ENCODE data around the gene ERICH3. TPM values are rescaled to one million over a fixed set of nuclear protein-coding genes. Genes with fewer than 3 reads are reported as not detected.

The ERICH3 gene
- total RNA-seq, 1 donor = not detected

- H3K4me3 ChIP-seq (ENCODE audit: low read depth, low read length) = no peak overlapping the region
- no peak for DNase-seq (ENCODE audit: low read depth)
- TF ChIP-seq CTCF (IDR thresholded peaks at IDR 0.05; ENCODE audit: insufficient read depth, low read depth, low read length) = no peak
Measured at GRCh38 chr1:74549932-74550331, 123.7 kb downstream of the ERICH3 start.

- DNase-seq (ENCODE audit: low read depth) = no peak
- no peak overlapping the region for H3K4me3 ChIP-seq (ENCODE audit: low read depth, low read length)
- no peak for TF ChIP-seq CTCF (IDR thresholded peaks at IDR 0.05; ENCODE audit: insufficient read depth, low read depth, low read length)
Measured at GRCh38 chr1:74548961-74549750, 124.4 kb downstream of the ERICH3 start.

GRCh38 chr1:74545821-74546220 lies 127.8 kb downstream of the ERICH3 start:
- no peak for DNase-seq (ENCODE audit: low read depth)
- H3K4me3 ChIP-seq (ENCODE audit: low read depth, low read length) = no peak overlapping the region
- no peak for TF ChIP-seq CTCF (IDR thresholded peaks at IDR 0.05; ENCODE audit: insufficient read depth, low read depth, low read length)

- H3K4me3 ChIP-seq (ENCODE audit: low read depth, low read length) = no peak overlapping the region
- no peak for TF ChIP-seq CTCF (IDR thresholded peaks at IDR 0.05; ENCODE audit: insufficient read depth, low read depth, low read length)
- DNase-seq (ENCODE audit: low read depth) = no peak
Measured at GRCh38 chr1:74534241-74534640, 139.4 kb downstream of the ERICH3 start.

- no peak overlapping the region for H3K4me3 ChIP-seq (ENCODE audit: low read depth, low read length)
- TF ChIP-seq CTCF (IDR thresholded peaks at IDR 0.05; ENCODE audit: insufficient read depth, low read depth, low read length) = no peak
- DNase-seq (ENCODE audit: low read depth) = no peak
Measured at GRCh38 chr1:74531796-74532195, 141.8 kb downstream of the ERICH3 start.

GRCh38 chr1:74530892-74531291 lies 142.7 kb downstream of the ERICH3 start:
- no peak for DNase-seq (ENCODE audit: low read depth)
- TF ChIP-seq CTCF (IDR thresholded peaks at IDR 0.05; ENCODE audit: insufficient read depth, low read depth, low read length) = no peak
- H3K4me3 ChIP-seq (ENCODE audit: low read depth, low read length) = no peak overlapping the region

- H3K4me3 ChIP-seq (ENCODE audit: low read depth, low read length) = no peak overlapping the region
- no peak for DNase-seq (ENCODE audit: low read depth)
- no peak for TF ChIP-seq CTCF (IDR thresholded peaks at IDR 0.05; ENCODE audit: insufficient read depth, low read depth, low read length)
Measured at GRCh38 chr1:74528123-74528522, 145.5 kb downstream of the ERICH3 start.
